Vagina (tissue), 2 donors: Measurements from ENCODE around the gene EOLA1.
"Not testable (repeated sequence)": the region's sequence is repeated elsewhere in the genome, so short reads cannot be mapped to it uniquely, and the experiment has no call there.

ENCODE experiments used
- POLR2A ChIP-seq, 2 donors: fragments of 450-650 bp; IDR thresholded peaks; one replicate each; pipeline ENCODE4 v1.6.1; 2017; ENCODE audit warnings: antibody characterized with exemption in 2 of 2, mild to moderate bottlenecking in 2 of 2, moderate library complexity in 2 of 2
- TF ChIP-seq, protein P1 (sequence below), 3 experiments: fragments of 450-650 bp in 2 of 3; fragments of 200-600 bp in 1 of 3; sonication (generic) in 1 of 3; IDR thresholded peaks; one replicate each; pipeline ENCODE4 v1.5.1; 2017 to 2019; ENCODE audit warnings: antibody characterized with exemption in 3 of 3, mild to moderate bottlenecking in 2 of 3, moderate library complexity in 2 of 3

DNA sequence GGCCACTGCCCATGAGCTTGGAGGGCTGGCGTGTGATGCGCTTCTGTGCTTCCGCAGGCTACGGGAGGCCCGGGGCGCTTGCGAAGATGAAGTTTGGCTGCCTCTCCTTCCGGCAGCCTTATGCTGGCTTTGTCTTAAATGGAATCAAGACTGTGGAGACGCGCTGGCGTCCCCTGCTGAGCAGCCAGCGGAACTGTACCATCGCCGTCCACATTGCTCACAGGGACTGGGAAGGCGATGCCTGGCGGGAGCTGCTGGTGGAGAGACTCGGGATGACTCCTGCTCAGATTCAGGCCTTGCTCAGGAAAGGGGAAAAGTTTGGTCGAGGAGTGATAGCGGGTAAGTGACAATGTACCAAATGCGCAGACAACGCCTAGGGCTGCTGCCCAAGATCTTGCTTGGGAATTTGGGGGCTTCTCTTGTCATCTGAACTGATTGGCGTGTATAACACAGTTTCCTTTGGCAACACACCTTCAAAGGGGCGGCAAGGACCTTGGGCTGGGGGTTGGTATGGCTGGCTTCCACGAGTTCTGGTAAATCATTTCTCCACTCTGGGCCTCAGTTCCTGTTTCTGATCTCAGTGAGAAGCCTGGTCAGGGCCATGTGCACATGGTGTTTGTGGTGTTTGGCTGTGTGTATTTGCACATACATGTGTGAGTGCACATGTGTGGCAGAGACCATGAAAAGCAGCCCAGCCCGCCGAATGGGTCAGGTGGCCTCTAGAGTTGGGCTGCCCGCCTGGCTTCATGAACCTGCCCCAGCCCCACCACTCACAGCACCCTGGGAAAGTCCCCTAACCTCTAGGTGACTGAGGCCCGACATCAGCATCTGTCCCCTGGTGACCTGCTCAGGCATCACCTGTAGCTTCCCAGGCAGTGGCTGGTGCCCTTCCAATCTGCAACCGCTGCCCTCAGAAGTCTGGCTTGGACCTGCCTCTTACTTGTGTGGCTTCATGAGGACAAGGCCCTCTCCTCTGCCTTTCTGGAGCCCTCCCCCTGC is 5.0 kb downstream of the EOLA1 start:
- TF ChIP-seq POLR2A (IDR thresholded peaks at IDR 0.05) = not testable (repeated sequence)
- TF ChIP-seq, protein P1, sequence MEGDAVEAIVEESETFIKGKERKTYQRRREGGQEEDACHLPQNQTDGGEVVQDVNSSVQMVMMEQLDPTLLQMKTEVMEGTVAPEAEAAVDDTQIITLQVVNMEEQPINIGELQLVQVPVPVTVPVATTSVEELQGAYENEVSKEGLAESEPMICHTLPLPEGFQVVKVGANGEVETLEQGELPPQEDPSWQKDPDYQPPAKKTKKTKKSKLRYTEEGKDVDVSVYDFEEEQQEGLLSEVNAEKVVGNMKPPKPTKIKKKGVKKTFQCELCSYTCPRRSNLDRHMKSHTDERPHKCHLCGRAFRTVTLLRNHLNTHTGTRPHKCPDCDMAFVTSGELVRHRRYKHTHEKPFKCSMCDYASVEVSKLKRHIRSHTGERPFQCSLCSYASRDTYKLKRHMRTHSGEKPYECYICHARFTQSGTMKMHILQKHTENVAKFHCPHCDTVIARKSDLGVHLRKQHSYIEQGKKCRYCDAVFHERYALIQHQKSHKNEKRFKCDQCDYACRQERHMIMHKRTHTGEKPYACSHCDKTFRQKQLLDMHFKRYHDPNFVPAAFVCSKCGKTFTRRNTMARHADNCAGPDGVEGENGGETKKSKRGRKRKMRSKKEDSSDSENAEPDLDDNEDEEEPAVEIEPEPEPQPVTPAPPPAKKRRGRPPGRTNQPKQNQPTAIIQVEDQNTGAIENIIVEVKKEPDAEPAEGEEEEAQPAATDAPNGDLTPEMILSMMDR (IDR thresholded peaks at IDR 0.05) = not testable (repeated sequence)
